GM12878 (cell line): Measurements from ENCODE around the gene TYK2. TPM values are rescaled to one million over a fixed set of nuclear protein-coding genes. Genes with fewer than 3 reads are reported as not detected.

ENCODE experiments used
- ATAC-seq: fragments of 200-7000 bp; cut with Tn5 transposase; 3 replicates; pipeline ENCODE4 v1.9.1; 2020; ENCODE audit warnings: mild to moderate bottlenecking, moderate library complexity
- BruUV-seq: library from RNA; stranded (reverse); fragments of 400-500 nt; replicated peaks from 2 replicates; lab custom pipeline; 2021; lab: Mats Ljungman, UMichigan
- CTCF ChIA-PET: fragments of 300-600 bp; sonication (Branson Sonifier 250); formaldehyde crosslinking; extraction: SDS; loops from one replicate; lab custom pipeline; 2021; ENCODE audit warnings: inconsistent platforms; lab: Yijun Ruan, JAX
- POLR2A ChIA-PET: fragments of 350-600 bp; formaldehyde crosslinking; extraction: SDS; loops from one replicate; lab custom pipeline; 2021; ENCODE audit warnings: inconsistent platforms; lab: Charles Lee
- RAD21 ChIA-PET: fragments of 300-600 bp; sonication (Branson Sonifier 250); formaldehyde crosslinking; loops from one replicate; lab custom pipeline; 2023; ENCODE audit warnings: antibody characterized with exemption; ENCODE audit not compliant: unreplicated experiment; lab: Charles Lee
- SMC1A ChIA-PET: fragments of 300-600 bp; sonication (Branson Sonifier 250); formaldehyde crosslinking; loops from one replicate; lab custom pipeline; 2023; ENCODE audit not compliant: unreplicated experiment, uncharacterized antibody; lab: Charles Lee
- DNase-seq: peaks from one replicate; pipeline ENCODE4 v3.0.0-alpha.2; 2011; ENCODE audit warnings: low read depth, low spot score
- FAIRE-seq: peaks from 3 replicates; lab custom pipeline; 2011; peaks lifted over from hg19 to GRCh38; lab: Jason Lieb, UNC
- H2AFZ ChIP-seq: 2 replicates; pipeline ENCODE4 v1.6.0; 2011; ENCODE audit warnings: low read depth, low read length, control low read depth; ENCODE audit not compliant: control insufficient read depth
- H3K27ac ChIP-seq: 2 replicates; pipeline ENCODE4 v1.5.1; 2011; ENCODE audit warnings: control low read depth; ENCODE audit not compliant: control insufficient read depth, insufficient read depth
- H3K27me3 ChIP-seq, 2 experiments: replicated peaks in 1 of 2; 2 replicates each; pipeline versions ENCODE4 v1.6.0 to v1.6.1; 2011; ENCODE audit warnings: low read length in 1 of 2; ENCODE audit not compliant: control insufficient read depth in 2 of 2, insufficient read depth in 2 of 2
- H3K36me3 ChIP-seq, 2 experiments: 2 replicates each; pipeline ENCODE4 v1.5.1; 2011; ENCODE audit warnings: low read length in 1 of 2; ENCODE audit not compliant: control insufficient read depth in 2 of 2, insufficient read depth in 2 of 2
- H3K4me1 ChIP-seq: 2 replicates; pipeline ENCODE4 v1.6.1; 2011; ENCODE audit warnings: mild to moderate bottlenecking, low read length, moderate library complexity, mixed read lengths; ENCODE audit not compliant: control insufficient read depth, insufficient read depth
- H3K4me2 ChIP-seq: 2 replicates; pipeline ENCODE4 v1.6.0; 2011; ENCODE audit warnings: control low read depth; ENCODE audit not compliant: control insufficient read depth, insufficient read depth
- H3K4me3 ChIP-seq: fragments of 200-600 bp; sonication (generic); 2 replicates; pipeline ENCODE4 v1.5.1; 2016
- H3K79me2 ChIP-seq: 2 replicates; pipeline ENCODE4 v1.6.0; 2011; ENCODE audit warnings: low read length; ENCODE audit not compliant: control insufficient read depth, insufficient read depth
- H3K9ac ChIP-seq: 2 replicates; pipeline ENCODE4 v1.8.0; 2011; ENCODE audit warnings: low read length, control low read depth, mixed read lengths; ENCODE audit not compliant: control insufficient read depth, insufficient read depth
- H3K9me3 ChIP-seq: replicated peaks from 3 replicates; pipeline ENCODE4 v1.5.1; 2011; ENCODE audit warnings: mild to moderate bottlenecking, low read length; ENCODE audit not compliant: control insufficient read depth, insufficient read depth
- H4K20me1 ChIP-seq: 2 replicates; pipeline ENCODE4 v1.6.0; 2011; ENCODE audit not compliant: control insufficient read depth, insufficient read depth
- BCL11A ChIP-seq: IDR thresholded peaks from 2 replicates; pipeline ENCODE4 v1.6.1; 2011; ENCODE audit warnings: low read depth, low read length
- FOXK2 ChIP-seq: fragments of 450-650 bp; IDR thresholded peaks from 2 replicates; pipeline ENCODE4 v1.6.1; 2017; ENCODE audit warnings: mild to moderate bottlenecking, moderate library complexity
- IRF5 ChIP-seq: fragments of 450-650 bp; IDR thresholded peaks from 2 replicates; pipeline ENCODE4 v1.6.1; 2017; ENCODE audit warnings: borderline replicate concordance
- MEF2B ChIP-seq: fragments of 450-650 bp; IDR thresholded peaks from 2 replicates; pipeline ENCODE4 v1.6.1; 2018; ENCODE audit warnings: mild to moderate bottlenecking, moderate library complexity; ENCODE audit not compliant: partially characterized antibody, poor library complexity, severe bottlenecking
- MTA3 ChIP-seq: IDR thresholded peaks from 2 replicates; pipeline ENCODE4 v1.6.1; 2012; ENCODE audit warnings: low read length, inconsistent platforms, borderline replicate concordance
- NFYA ChIP-seq: IDR thresholded peaks from 2 replicates; pipeline ENCODE4 v1.6.1; 2011; ENCODE audit warnings: low read depth, mild to moderate bottlenecking, low read length, improper control_type of control experiment, borderline replicate concordance
- PKNOX1 ChIP-seq: fragments of 450-650 bp; IDR thresholded peaks from 2 replicates; pipeline ENCODE4 v1.6.1; 2016; ENCODE audit warnings: mild to moderate bottlenecking
- POLR2AphosphoS2 ChIP-seq: IDR thresholded peaks from 2 replicates; pipeline ENCODE4 v1.6.1; 2011; ENCODE audit warnings: low read depth, mild to moderate bottlenecking, low read length, improper control_type of control experiment, moderate library complexity
- RBBP5 ChIP-seq: fragments of 200-600 bp; sonication (generic); conservative IDR thresholded peaks from 2 replicates; pipeline ENCODE4 v1.6.1; 2016
- SMAD1 ChIP-seq: fragments of 450-650 bp; IDR thresholded peaks from 2 replicates; pipeline ENCODE4 v1.6.1; 2018; ENCODE audit warnings: mild to moderate bottlenecking, low read depth; ENCODE audit not compliant: partially characterized antibody
- STAT1 ChIP-seq: fragments of 450-650 bp; conservative IDR thresholded peaks from 2 replicates; pipeline ENCODE4 v1.6.1; 2014; ENCODE audit warnings: antibody characterized with exemption, mild to moderate bottlenecking
- ZNF384 ChIP-seq: IDR thresholded peaks from 2 replicates; pipeline ENCODE4 v1.6.1; 2012; ENCODE audit warnings: low read depth, mild to moderate bottlenecking, low read length, improper control_type of control experiment, borderline replicate concordance
- WGBS: methylation state at CpG from one replicate; pipeline ENCODE4 v1.1.6; 2016; ENCODE audit warnings: low lambda C conversion rate; ENCODE audit not compliant: insufficient replicate concordance, insufficient coverage; ENCODE audit errors: missing lambda C conversion rate; 5-methylcytosine and 5-hydroxymethylcytosine counted together
- in situ Hi-C: fragments of 300-500 bp; cut with MboI; formaldehyde crosslinking; loops from 9 replicates; pipeline ENCODE4 v1.14.3; 2018; ENCODE audit warnings: mixed read lengths
- intact Hi-C: fragments of 100-400 bp; cut with micrococcal nuclease; formaldehyde crosslinking; loops from one replicate; pipeline ENCODE4 v1.14.2; 2022; ENCODE audit not compliant: unreplicated experiment
- polyA plus RNA-seq, 11 experiments: library from polyadenylated mRNA; depleted of rRNA in 4 of 11; unstranded in 6 of 11; stranded (reverse) in 5 of 11; fragments of >200 nt; fragmentation: Nextera tagmentation in 4 of 11; fragmentation: Illumina TruSeq in 1 of 11; extraction: Ambion mirVana in 4 of 11; extraction: Trizol in 1 of 11; gene quantifications; 1 replicate in 1 of 11; 2 replicates in 10 of 11; pipeline versions ENCODE4 v1.2.1 to v1.2.3, GENCODE V29; 2011 to 2016; ENCODE audit warnings: inconsistent platforms in 2 of 11, missing spikeins in 2 of 11, low read depth in 1 of 11
- total RNA-seq, 4 experiments: library from RNA; depleted of rRNA in 3 of 4; stranded (reverse); fragments of >200 nt in 3 of 4; fragmentation: Illumina TruSeq in 1 of 4; extraction: Trizol in 1 of 4; gene quantifications; 2 replicates each; pipeline versions ENCODE4 v1.2.1 to v1.2.3, GENCODE V29; 2013 to 2021

Gene TYK2
- total and polyA plus RNA-seq, 10 of the 15 experiments (the other 5 are each of a cell fraction or from before 2014, with no cell fraction given) = 36.4 to 364 (median 179) TPM

DNA sequence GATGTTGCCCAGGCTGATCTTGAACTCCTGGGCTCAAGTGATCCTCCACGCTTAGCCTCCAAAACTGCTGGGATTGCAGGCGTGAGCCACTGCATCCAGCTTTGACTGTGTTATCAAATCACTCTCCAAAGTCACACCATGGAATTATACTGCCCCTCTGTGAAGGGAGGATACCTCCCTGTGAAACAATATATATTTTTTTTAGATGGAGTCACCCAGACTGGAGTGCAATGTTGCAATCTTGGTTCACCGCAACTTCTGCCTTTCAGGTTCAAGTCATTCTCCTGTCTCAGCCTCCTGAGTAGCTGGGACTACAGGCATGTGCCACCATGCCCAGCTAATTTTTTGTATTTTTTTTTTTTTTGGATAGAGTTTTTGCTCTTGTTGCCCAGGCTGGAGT is 7.7 kb downstream of the TYK2 start:
- no peaks in the 10 kb centered on the region for H3K27me3 ChIP-seq
- TF ChIP-seq SMAD1 (no peak), STAT1 (no peak), RBBP5 (no peak), NFYA (no peak), IRF5 (no peak), PKNOX1 (no peak), FOXK2 (no peak), MTA3 (no peak), MEF2B (no peak), ZNF384 (no peak), BCL11A (no peak), POLR2AphosphoS2 (no peak)
- TF ChIP-seq, all 136 proteins: peak for 0
- Histone ChIP-seq H4K20me1 (no peaks in the 10 kb centered on the region; the same call in 1 of the 2 replicates), H3K9me3 (no peaks in the 10 kb centered on the region; the same call in 2 of the 3 replicates), H3K79me2 (no peaks in the 10 kb centered on the region; the same call in none of the 2 replicates), H2AFZ (no peak overlapping the region), H3K4me2 (no peak overlapping the region), H3K4me1 (peaks cover 9% of the 10 kb centered on the region), H3K4me3 (no peak overlapping the region), H3K36me3 (peaks cover 9 to 23% of the 10 kb centered on the region in 2 experiments), H3K27ac (no peak overlapping the region), H3K9ac (no peak overlapping the region)
- no TSS peak for BruUV-seq
- RAD21 ChIA-PET = interaction anchor here (0.5 to 2.8 kb wide), 4 partner anchors 8 to 101 kb away, joined by 3 to 13 read pairs (median 4); partner anchors contain the start of genes ICAM1 and TYK2
- WGBS = 99% methylated on average over 3 of the region's 3 CpGs
- FAIRE-seq = no peak
- ATAC-seq = no peak
- CTCF ChIA-PET = interaction anchor here (1.2 to 2.0 kb wide), 3 partner anchors 16 to 114 kb away, joined by 4 to 7 read pairs (median 6); no protein-coding TSS in a partner anchor
- DNase-seq = no peak
- intact Hi-C loops = no loop called here
- in situ Hi-C loops = no loop called here
- SMC1A ChIA-PET = interaction anchor here (0.7 to 1.7 kb wide), 3 partner anchors 9 to 102 kb away, joined by 3 to 5 read pairs (median 5); partner anchors contain the start of gene ICAM1
- POLR2A ChIA-PET = interaction anchor here (0.6 to 3.4 kb wide), 4 partner anchors 13 to 101 kb away, joined by 3 to 22 read pairs (median 4); partner anchors contain the start of gene ICAM1
